Measurements from ENCODE around the gene COQ7. TPM values are rescaled to one million over a fixed set of nuclear protein-coding genes. Genes with fewer than 3 reads are reported as not detected.
A peak's percentile ranks its signal among the peaks of the same experiment; 100 is the strongest.

COQ7 gene
- total RNA-seq = 29.2 to 31.7 TPM (median 31.3 TPM) in 3 replicates

DNA sequence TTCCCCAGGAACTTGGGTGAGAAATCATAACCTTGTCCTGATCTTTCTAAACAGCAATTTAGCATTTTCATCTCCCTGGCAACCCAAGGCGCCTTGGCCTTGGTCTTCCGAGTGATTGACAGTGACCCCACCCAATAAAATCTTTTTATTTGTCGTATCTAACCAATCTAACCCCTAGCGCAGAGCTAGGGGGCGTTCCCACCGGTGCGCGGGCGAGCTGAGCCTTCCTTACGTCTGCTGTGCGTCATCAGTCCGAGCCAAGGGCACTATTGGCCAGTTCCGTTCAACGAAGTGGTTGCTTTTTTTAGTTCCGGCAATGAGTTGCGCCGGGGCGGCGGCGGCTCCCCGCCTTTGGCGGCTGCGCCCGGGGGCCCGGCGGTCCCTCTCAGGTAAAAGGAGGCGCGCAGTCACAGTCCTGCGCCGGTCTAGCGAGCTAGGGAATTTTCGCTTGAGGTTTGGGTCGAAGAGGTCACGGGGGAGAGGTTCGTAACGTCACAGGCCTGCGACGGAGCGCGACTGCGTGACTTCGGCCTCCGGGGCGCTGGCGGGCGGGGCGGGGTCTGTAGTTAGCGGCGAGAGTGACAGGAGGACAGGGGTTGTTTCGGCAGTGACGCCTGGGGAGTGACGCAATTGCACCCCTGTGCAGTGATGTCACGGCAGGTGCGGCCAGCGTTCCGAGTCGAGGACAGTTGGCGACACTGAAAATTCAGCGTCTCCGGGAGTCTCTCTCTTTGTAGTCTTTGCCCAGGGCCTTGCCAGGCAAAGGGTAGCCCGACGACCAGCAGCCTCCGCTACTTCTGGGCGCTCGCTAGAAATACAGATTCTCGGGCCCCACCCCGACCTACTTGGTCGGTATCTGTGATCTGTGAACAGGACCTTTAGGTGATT lies at the start of gene COQ7:
TSS of gene COQ7 (plus strand) at position 266 of the 888 bp plus-strand sequence. CDS start at position 317, 51 bp downstream.
- Mint-ChIP-seq H3K9me3 (no peaks in the 10 kb centered on the region), H3K27me3 (ENCODE audit: low read depth) (no peaks in the 10 kb centered on the region), H3K27ac (peak within 1 kb of the TSS; percentile 97), H3K36me3 (peaks cover 2% of the 10 kb centered on the region), H3K4me1 (peaks cover 15% of the 10 kb centered on the region), H3K4me3 (peak within 1 kb of the TSS; percentile 97)
- peak; percentile 92 to 95 for DNase-seq (ENCODE audit: low spot score in 2 of 2, unreplicated experiment in 2 of 2)
- TF ChIP-seq, protein P1, sequence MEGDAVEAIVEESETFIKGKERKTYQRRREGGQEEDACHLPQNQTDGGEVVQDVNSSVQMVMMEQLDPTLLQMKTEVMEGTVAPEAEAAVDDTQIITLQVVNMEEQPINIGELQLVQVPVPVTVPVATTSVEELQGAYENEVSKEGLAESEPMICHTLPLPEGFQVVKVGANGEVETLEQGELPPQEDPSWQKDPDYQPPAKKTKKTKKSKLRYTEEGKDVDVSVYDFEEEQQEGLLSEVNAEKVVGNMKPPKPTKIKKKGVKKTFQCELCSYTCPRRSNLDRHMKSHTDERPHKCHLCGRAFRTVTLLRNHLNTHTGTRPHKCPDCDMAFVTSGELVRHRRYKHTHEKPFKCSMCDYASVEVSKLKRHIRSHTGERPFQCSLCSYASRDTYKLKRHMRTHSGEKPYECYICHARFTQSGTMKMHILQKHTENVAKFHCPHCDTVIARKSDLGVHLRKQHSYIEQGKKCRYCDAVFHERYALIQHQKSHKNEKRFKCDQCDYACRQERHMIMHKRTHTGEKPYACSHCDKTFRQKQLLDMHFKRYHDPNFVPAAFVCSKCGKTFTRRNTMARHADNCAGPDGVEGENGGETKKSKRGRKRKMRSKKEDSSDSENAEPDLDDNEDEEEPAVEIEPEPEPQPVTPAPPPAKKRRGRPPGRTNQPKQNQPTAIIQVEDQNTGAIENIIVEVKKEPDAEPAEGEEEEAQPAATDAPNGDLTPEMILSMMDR (IDR thresholded peaks at IDR 0.05; ENCODE audit: unreplicated experiment) = peak; percentile 12

DNA sequence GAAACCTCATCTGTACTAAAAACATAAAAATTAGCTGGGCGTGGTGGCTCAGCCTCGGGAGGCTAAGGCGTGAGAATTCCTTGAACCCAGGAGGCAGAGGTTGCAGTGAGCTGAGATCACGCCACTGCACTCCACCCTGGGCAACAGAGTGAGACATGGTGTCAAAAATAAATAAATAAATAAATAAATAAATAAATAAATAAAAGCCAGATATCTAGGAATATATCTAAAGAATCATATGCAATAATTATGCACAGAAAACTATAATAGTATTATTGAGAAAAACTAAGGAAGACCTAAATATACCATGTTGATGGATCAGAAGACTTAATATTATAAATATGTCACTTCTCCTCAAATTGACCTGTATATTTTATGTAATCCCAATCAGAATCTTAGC lies 46.7 kb upstream of the COQ7 start:
- H3K4me1 Mint-ChIP-seq = no peaks in the 10 kb centered on the region
- no peaks in the 10 kb centered on the region for H3K27me3 Mint-ChIP-seq (ENCODE audit: low read depth)
- TF ChIP-seq, protein P1 (IDR thresholded peaks at IDR 0.05; ENCODE audit: unreplicated experiment) = no peak
- H3K36me3 Mint-ChIP-seq = no peaks in the 10 kb centered on the region
- H3K4me3 Mint-ChIP-seq = no peak overlapping the region
- H3K27ac Mint-ChIP-seq = no peak overlapping the region
- DNase-seq (ENCODE audit: low spot score in 2 of 2, unreplicated experiment in 2 of 2) = no peak
- H3K9me3 Mint-ChIP-seq = peaks cover 3% of the 10 kb centered on the region

DNA sequence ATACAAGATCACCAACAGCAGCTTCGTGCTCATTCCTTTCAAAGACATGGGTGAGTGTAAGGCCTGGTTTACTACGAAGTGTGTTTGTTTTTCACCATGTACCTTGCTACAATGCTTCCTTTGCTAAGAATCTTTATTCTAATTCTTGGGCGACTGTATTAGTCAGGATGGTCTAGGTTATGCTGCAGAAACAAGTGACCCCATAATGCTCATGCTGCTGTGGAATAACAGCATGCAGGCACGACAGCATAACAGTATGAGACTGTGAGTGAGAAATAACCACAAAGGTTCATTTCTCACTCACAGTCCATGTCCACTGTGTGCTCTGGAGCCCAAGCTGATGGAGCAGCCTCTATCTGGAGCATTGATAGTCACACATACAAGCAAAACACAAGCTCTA lies 45.7 kb upstream of the COQ7 start:
- H3K4me3 Mint-ChIP-seq = no peak overlapping the region
- no peaks in the 10 kb centered on the region for H3K36me3 Mint-ChIP-seq
- H3K27me3 Mint-ChIP-seq (ENCODE audit: low read depth) = no peaks in the 10 kb centered on the region
- H3K4me1 Mint-ChIP-seq = no peaks in the 10 kb centered on the region
- TF ChIP-seq, protein P1 (IDR thresholded peaks at IDR 0.05; ENCODE audit: unreplicated experiment) = no peak
- H3K27ac Mint-ChIP-seq = no peak overlapping the region
- peaks cover 3% of the 10 kb centered on the region for H3K9me3 Mint-ChIP-seq
- no peak for DNase-seq (ENCODE audit: low spot score in 2 of 2, unreplicated experiment in 2 of 2)

DNA sequence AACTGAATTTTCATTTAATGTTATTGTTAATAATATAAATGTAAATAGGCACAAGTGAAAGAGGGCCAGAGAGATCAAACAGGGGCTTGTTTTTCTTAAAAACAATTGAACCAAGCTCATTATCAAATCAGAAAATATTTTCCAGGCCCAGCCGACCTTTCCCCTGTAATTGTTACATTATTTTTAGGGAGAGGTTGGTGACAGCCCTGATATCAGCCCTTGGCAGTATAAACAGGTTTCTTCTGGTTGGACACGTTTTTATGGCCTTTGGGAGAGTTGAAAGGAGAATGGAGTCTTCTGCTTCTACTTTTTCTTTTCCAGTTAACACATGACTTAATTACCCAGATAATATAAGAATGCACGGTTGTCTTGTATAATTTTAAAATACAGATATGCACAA lies 40.0 kb upstream of the COQ7 start:
- no peak for DNase-seq (ENCODE audit: low spot score in 2 of 2, unreplicated experiment in 2 of 2)
- no peak overlapping the region for H3K4me3 Mint-ChIP-seq
- no peaks in the 10 kb centered on the region for H3K9me3 Mint-ChIP-seq
- peaks cover 3% of the 10 kb centered on the region for H3K36me3 Mint-ChIP-seq
- TF ChIP-seq, protein P1 (IDR thresholded peaks at IDR 0.05; ENCODE audit: unreplicated experiment) = no peak
- H3K4me1 Mint-ChIP-seq = peaks cover 2% of the 10 kb centered on the region
- H3K27me3 Mint-ChIP-seq (ENCODE audit: low read depth) = no peaks in the 10 kb centered on the region
- H3K27ac Mint-ChIP-seq = no peak overlapping the region

DNA sequence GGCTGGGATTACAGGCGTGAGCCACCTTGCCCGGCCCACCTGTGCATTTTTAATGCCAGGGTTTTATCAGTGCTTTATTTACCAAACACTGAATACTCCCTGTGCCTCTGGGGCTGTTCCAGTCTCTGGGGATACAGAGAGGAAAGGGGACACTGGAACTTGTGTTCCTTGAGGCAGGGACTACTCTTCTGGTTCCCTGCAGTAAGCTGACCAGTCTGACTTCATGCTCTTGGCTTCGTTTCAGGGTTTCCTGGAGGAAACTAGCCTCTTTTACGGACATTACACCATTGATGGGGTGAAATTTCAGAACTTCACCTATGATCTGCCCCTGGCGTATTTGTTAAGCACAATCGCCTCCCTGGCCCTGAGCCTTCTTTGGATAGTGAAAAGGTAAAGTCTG lies 37.4 kb upstream of the COQ7 start:
- TF ChIP-seq, protein P1 (IDR thresholded peaks at IDR 0.05; ENCODE audit: unreplicated experiment) = no peak
- Mint-ChIP-seq H3K4me1 (peaks cover 2% of the 10 kb centered on the region), H3K27me3 (ENCODE audit: low read depth) (no peaks in the 10 kb centered on the region), H3K36me3 (peaks cover 3% of the 10 kb centered on the region), H3K27ac (no peak overlapping the region), H3K4me3 (no peak overlapping the region), H3K9me3 (peaks cover 5% of the 10 kb centered on the region)
- DNase-seq (ENCODE audit: low spot score in 2 of 2, unreplicated experiment in 2 of 2) = no peak
